MM.1S (cell line): ENCODE data around the gene ZCCHC8.

Experiments
- DNase-seq: peaks from one replicate; pipeline ENCODE4 v3.0.0-alpha.2; 2015
- H2AFZ ChIP-seq: fragments of 300-600 bp; sonication (generic); 2 replicates; pipeline ENCODE4 v1.6.0; 2016; ENCODE audit warnings: antibody characterized with exemption, low read length
- H3F3A ChIP-seq: fragments of 300-600 bp; sonication (generic); 2 replicates; pipeline ENCODE4 v1.6.1; 2016; ENCODE audit warnings: mild to moderate bottlenecking, antibody characterized with exemption, low read length, moderate library complexity, mixed read lengths; ENCODE audit not compliant: insufficient read depth
- H3K27ac ChIP-seq: fragments of 300-600 bp; sonication (generic); 2 replicates; pipeline ENCODE4 v1.5.1; 2016; ENCODE audit warnings: mild to moderate bottlenecking, low read length
- H3K27me3 ChIP-seq: fragments of 300-600 bp; sonication (generic); replicated peaks from 2 replicates; pipeline ENCODE4 v1.6.0; 2016; ENCODE audit warnings: low read length; ENCODE audit not compliant: insufficient read depth
- H3K36me3 ChIP-seq: fragments of 300-600 bp; sonication (generic); replicated peaks from 2 replicates; pipeline ENCODE4 v1.6.1; 2016; ENCODE audit warnings: mild to moderate bottlenecking, low read length, mixed read lengths; ENCODE audit not compliant: insufficient read depth
- H3K4me1 ChIP-seq: fragments of 300-600 bp; sonication (generic); 2 replicates; pipeline ENCODE4 v1.6.1; 2016; ENCODE audit warnings: low read length, mixed read lengths
- H3K4me2 ChIP-seq: fragments of 300-600 bp; sonication (generic); 2 replicates; pipeline ENCODE4 v1.6.0; 2016; ENCODE audit warnings: low read depth, low read length
- H3K4me3 ChIP-seq: fragments of 300-600 bp; sonication (generic); 2 replicates; pipeline ENCODE4 v1.5.1; 2016; ENCODE audit warnings: low read length, mixed read lengths
- H3K79me2 ChIP-seq: fragments of 300-600 bp; sonication (generic); 2 replicates; pipeline ENCODE4 v1.6.1; 2016; ENCODE audit warnings: mixed run types, low read length, mixed read lengths
- H3K9ac ChIP-seq: fragments of 300-600 bp; sonication (generic); 2 replicates; pipeline ENCODE4 v1.6.1; 2016; ENCODE audit warnings: low read length, mixed read lengths
- H3K9me2 ChIP-seq: fragments of 300-600 bp; sonication (generic); replicated peaks from 2 replicates; pipeline ENCODE4 v1.6.1; 2016; ENCODE audit warnings: mild to moderate bottlenecking, low read length, mixed read lengths; ENCODE audit not compliant: insufficient read depth
- H3K9me3 ChIP-seq: fragments of 300-600 bp; sonication (generic); replicated peaks from 2 replicates; pipeline ENCODE4 v1.6.1; 2016; ENCODE audit warnings: mild to moderate bottlenecking, low read length, mixed read lengths; ENCODE audit not compliant: insufficient read depth
- H4K20me1 ChIP-seq: fragments of 300-600 bp; sonication (generic); 2 replicates; pipeline ENCODE4 v1.6.1; 2016; ENCODE audit warnings: mild to moderate bottlenecking, low read length, moderate library complexity, mixed read lengths; ENCODE audit not compliant: insufficient read depth
- CTCF ChIP-seq: fragments of 300-600 bp; sonication (generic); IDR thresholded peaks from 2 replicates; pipeline ENCODE4 v1.5.1; 2016; ENCODE audit warnings: antibody characterized with exemption, low read length, mixed read lengths
- EZH2 ChIP-seq: fragments of 300-600 bp; sonication (generic); optimal IDR thresholded peaks from 2 replicates; pipeline ENCODE3; 2017; ENCODE audit warnings: low read depth, mild to moderate bottlenecking, antibody characterized with exemption, low read length, mixed read lengths
- EZH2phosphoT487 ChIP-seq: fragments of 300-600 bp; sonication (generic); IDR thresholded peaks from 2 replicates; pipeline ENCODE4 v1.6.1; 2018; ENCODE audit warnings: antibody characterized with exemption, low read length

Gene ZCCHC8

GRCh38 chr12:122459211-122459610 lies 41.5 kb downstream of the ZCCHC8 start:
- H3K4me2 ChIP-seq: no peak overlapping the region
- no peak for TF ChIP-seq CTCF
- no peak for TF ChIP-seq EZH2phosphoT487
- no peak for TF ChIP-seq EZH2
- H2AFZ ChIP-seq: no peak overlapping the region
- H3F3A ChIP-seq: no peaks in the 10 kb centered on the region; the same call in 1 of the 2 replicates
- no peaks in the 10 kb centered on the region for H3K79me2 ChIP-seq
- no peaks in the 10 kb centered on the region for H3K9me3 ChIP-seq
- no peak overlapping the region for H3K4me3 ChIP-seq
- no peaks in the 10 kb centered on the region for H3K27me3 ChIP-seq
- no peak overlapping the region for H3K27ac ChIP-seq
- H4K20me1 ChIP-seq: no peaks in the 10 kb centered on the region
- DNase-seq: no peak
- no peaks in the 10 kb centered on the region for H3K36me3 ChIP-seq
- no peak overlapping the region for H3K9ac ChIP-seq
- H3K9me2 ChIP-seq: no peaks in the 10 kb centered on the region
- H3K4me1 ChIP-seq: peaks cover 8% of the 10 kb centered on the region; the same call in 1 of the 2 replicates

GRCh38 chr12:122458105-122459035 lies 42.4 kb downstream of the ZCCHC8 start:
- Histone ChIP-seq H3F3A (no peaks in the 10 kb centered on the region; the same call in 1 of the 2 replicates), H3K9ac (no peak overlapping the region), H3K9me3 (no peaks in the 10 kb centered on the region), H3K36me3 (no peaks in the 10 kb centered on the region), H3K79me2 (no peaks in the 10 kb centered on the region), H3K9me2 (no peaks in the 10 kb centered on the region), H3K4me2 (no peak overlapping the region), H2AFZ (no peak overlapping the region), H3K4me3 (no peak overlapping the region), H4K20me1 (no peaks in the 10 kb centered on the region), H3K27ac (no peak overlapping the region), H3K4me1 (peaks cover 14% of the 10 kb centered on the region; the same call in 1 of the 2 replicates), H3K27me3 (no peaks in the 10 kb centered on the region)
- no peak for TF ChIP-seq CTCF
- TF ChIP-seq EZH2phosphoT487: no peak
- no peak for TF ChIP-seq EZH2
- DNase-seq: no peak

- Histone ChIP-seq H4K20me1 (no peaks in the 10 kb centered on the region), H3K9me3 (no peaks in the 10 kb centered on the region), H3F3A (peaks cover 4% of the 10 kb centered on the region), H3K9ac (no peak overlapping the region), H2AFZ (no peak overlapping the region), H3K4me3 (no peak overlapping the region), H3K79me2 (no peaks in the 10 kb centered on the region), H3K36me3 (no peaks in the 10 kb centered on the region), H3K9me2 (no peaks in the 10 kb centered on the region), H3K27ac (no peak overlapping the region), H3K4me1 (peaks cover 18% of the 10 kb centered on the region), H3K4me2 (no peak overlapping the region), H3K27me3 (no peaks in the 10 kb centered on the region)
- DNase-seq: no peak
- TF ChIP-seq EZH2 (no peak), EZH2phosphoT487 (no peak), CTCF (no peak)
Observed at GRCh38 chr12:122457627-122458026, 43.1 kb downstream of the ZCCHC8 start.
